ENCODE measurements around the gene TAF6L. TPM values are rescaled to one million over a fixed set of nuclear protein-coding genes. Genes with fewer than 3 reads are reported as not detected.

TAF6L gene, protein sequence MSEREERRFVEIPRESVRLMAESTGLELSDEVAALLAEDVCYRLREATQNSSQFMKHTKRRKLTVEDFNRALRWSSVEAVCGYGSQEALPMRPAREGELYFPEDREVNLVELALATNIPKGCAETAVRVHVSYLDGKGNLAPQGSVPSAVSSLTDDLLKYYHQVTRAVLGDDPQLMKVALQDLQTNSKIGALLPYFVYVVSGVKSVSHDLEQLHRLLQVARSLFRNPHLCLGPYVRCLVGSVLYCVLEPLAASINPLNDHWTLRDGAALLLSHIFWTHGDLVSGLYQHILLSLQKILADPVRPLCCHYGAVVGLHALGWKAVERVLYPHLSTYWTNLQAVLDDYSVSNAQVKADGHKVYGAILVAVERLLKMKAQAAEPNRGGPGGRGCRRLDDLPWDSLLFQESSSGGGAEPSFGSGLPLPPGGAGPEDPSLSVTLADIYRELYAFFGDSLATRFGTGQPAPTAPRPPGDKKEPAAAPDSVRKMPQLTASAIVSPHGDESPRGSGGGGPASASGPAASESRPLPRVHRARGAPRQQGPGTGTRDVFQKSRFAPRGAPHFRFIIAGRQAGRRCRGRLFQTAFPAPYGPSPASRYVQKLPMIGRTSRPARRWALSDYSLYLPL
- total RNA-seq = 13.3 and 21.1 TPM in 2 replicates

DNA sequence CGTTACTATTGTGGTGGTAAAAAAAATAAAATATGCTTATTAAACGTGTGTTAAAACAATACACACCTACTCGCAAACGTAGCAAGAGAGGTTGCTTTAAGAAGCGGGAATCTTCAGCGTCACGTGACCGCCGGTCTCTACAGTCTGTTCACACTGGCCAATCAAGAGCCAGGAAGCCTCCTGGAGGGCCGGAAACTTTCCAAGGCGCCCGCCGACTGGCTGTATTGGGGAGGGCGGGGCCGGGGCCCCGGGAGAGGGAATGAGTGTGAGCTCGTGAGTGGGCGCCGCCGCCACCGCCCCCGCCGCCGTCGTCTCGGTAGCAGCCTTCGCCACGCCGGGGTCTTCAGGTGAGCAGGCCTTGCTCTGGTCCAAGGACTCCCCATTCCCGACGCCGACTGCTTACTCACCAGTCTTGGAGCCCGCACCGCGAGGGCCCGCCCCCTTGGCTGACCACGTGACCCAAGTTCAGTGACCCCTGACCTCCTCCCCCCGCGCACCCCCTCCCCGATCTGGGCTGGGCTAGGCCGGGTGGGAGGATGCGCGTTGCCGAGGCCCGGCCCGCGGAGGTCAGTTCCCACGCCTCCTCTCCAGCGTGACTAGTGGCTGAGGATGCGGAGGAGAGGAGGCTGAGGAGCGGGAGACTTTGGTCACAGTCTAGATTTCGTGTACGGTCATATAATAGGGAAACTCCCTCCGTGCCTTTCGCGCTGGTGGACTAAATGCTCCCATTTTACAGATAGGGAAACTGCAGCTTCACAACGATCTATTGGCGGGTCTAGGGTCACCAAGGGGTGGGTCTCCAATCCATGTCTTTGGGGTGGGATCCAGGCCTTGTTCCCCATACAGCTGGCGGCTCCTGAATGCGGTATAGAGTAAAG is at the start of gene TAF6L:
TAF6L (plus strand) TSS at position 253 of the 878 bp plus-strand sequence. CDS start 4,388 bp downstream, outside the sequence.

DNA sequence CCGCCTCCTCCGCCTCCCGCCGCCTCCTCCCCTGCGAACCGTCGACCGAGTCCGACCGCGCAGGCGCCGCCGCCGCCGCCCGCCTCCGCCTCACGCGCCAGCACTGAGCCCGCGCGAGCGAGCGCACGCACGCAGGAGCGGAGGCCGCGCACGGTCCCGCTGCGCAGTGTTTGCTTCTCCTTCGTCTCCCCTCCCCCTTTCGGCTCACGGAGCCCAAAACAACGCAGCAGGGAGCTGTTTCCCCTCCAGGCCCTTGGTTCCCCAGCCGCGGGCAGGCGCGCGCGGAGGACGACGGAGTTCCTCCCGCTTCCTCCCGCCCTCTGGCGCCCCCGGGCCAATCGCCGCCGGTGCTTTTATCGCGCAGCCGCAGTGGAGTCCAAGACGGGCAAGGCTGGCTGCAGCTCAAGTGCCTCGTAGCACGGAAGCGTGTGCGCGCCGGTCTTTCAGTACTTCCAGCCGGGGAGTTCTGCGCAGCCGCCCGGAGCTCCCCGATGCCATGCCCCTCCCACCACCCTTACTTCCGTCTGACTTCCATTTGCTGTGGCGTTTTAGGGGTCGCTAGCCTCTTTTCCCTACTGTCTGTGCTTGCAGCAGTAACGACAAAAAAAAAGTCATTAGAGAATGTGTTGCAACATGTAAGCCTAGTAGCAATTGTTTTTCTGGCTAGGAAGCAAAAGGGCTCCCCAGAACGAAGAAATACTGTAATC is 43.9 kb upstream of the TAF6L start, which contains the start of gene HNRNPUL2:
HNRNPUL2 (minus strand) TSS at position 293 of the 707 bp plus-strand sequence. CDS start 301 bp downstream, outside the sequence.

GRCh38 chr11:62728171-62728988 is 42.8 kb upstream of the TAF6L start, which contains the start of gene TTC9C:
TTC9C (plus strand) TSS chr11:62728486; CDS start chr11:62728849, 363 bp downstream.

DNA sequence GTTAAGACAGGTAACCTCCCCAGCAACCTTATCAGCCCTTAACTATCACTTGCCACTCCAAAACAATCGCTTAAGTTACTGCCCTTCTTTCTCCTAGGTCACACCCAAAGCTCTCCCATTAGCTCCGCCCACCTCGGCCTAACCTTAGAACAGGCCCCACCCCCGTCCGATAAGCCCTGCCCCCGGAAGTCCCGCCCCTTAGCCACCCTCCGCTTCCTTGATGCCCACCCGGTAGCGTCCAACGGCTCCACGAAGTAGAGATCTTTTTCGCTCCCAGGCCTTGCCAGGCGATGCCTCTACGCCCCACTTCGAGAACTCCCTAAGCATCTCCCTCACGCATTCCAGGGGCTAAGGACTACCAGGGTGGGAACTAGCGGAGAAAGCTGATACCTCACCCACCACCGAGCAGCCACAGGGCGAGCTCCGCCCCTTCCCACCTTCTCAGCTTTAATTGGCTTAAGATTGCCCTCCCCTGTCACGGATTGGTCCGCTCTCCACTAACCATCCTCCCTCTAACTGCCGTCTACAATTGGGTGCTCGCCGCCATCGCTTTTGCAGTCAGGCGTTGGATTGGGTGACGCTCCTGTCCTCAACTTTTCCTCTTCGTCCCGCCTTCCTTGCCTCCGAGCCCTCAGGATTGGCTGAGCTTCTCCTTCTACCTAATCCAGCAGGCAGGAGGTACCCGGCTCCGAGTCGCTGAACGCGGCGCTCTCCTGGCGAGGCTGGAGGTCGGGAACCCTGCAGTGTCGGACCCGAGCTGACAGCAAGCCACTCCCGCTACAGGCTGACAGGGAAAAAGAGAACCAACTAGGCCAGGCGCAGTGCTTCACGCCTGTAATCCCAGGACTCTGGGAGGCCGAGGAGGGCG is 17.2 kb upstream of the TAF6L start, which contains the start of gene ZBTB3:
ZBTB3 (minus strand) TSS at position 425 of the 868 bp plus-strand sequence. CDS start 496 bp downstream, outside the sequence.

GRCh38 chr11:62787005-62787759 is 16.0 kb downstream of the TAF6L start, which contains the start of gene TMEM179B:
TMEM179B (plus strand) TSS chr11:62787402; CDS start chr11:62787432, 30 bp downstream.

GRCh38 chr11:62791501-62792201 is 20.5 kb downstream of the TAF6L start, which contains the start of gene TMEM223:
TMEM223 (minus strand) TSS chr11:62792006; CDS start chr11:62791994, 12 bp downstream.

GRCh38 chr11:62805076-62805892 is 34.1 kb downstream of the TAF6L start, which contains the start of gene NXF1:
NXF1 (minus strand) TSS chr11:62805440; CDS start chr11:62805356, 84 bp downstream.

DNA sequence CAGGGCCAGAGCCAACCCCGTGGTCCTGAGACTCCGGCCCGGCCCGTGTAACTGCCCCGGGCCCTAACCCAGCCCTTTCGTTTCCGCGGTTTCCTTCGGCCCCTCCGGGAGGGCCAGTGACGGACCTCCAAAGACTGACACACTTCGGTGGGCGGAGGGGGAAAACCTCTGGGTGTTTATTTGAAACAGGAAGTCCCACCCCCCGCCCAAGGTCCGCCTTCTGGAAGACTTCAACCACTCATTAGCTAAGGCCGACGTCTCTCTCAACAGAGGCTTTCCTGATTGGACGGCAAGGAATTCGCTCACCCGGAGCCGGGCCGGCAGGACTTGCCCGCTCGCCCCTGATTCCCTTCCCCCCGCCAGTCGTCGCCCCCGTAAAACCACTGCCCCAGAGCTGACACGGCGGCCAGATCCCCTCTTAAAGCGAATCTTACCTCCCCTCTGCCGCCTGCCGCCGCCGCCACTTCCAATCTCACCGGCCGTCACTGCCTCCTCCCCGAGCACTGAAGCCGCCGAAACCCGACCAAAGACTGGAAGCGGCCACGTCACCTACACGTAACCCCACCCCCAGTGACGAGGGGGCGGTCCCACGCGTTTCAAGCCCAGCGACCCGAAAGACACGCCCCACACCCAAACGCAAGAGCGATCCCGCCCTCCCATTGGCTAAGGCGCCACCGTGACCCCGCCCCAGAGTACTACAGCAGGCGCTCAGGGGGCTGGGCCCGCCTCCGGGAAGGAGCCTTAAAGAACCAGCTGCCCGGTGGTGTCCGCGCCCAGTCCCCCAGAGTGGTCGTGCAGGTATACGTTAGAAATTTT is 60.5 kb downstream of the TAF6L start, which contains the start of gene STX5:
STX5 (minus strand) TSS at position 532 of the 816 bp plus-strand sequence. CDS start 808 bp downstream, outside the sequence.

DNA sequence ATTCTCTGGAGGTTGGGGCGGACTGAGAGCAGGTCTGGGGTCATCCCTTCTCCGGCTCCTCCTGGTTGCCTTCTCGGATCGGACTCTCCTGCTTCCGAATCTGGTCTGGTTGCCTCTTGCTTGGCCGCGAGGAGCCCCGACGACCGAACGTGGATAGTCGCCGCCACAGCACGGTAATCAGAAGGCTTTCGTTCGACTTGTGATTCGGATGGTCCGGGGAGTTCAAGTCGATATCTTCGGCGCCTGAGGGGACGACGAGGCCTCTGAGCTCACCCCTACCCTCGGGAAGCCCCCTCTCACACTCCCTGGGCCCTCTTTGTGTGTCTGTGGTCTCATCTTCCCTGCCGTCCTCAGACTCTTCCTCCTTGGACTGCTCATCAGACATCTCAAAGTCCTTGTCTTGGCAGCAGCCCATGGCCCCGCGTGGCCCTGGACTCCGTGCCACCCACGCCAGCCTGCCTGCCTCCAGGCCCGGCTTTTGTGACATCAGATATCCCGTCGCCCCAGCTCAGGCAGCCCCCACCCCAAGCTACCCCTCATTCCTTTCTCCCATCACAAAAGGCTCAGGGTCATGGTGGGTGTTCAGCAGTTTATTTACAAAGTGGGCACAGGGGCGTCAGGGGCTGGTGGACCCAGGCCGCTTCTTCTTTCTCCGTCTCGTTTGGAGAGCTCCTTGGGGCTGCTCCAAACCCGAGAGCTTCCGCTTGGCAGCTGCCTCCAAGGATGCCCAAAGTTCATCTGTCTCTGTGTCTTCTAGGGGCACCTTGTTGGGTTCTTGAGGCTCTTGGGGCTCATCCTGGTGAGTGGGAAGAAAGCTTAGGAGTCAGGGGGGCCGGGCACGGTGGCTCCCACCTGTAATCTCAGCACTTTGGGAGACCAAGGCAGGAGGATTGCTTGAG is 61.4 kb downstream of the TAF6L start, which contains the start of gene TEX54:
TEX54 (minus strand) TSS at position 506 of the 899 bp plus-strand sequence.

Other genes starting within 250 kb of the TAF6L start
- gene AHNAK, start 224.6 kb upstream of the TAF6L start, total RNA-seq = 448 and 668 TPM in 2 replicates
- 1,841 and 2,603 TPM in 2 replicates for gene EEF1G, start 197.5 kb upstream of the TAF6L start, total RNA-seq
- gene TUT1, start 179.9 kb upstream of the TAF6L start, total RNA-seq = 7.0 and 9.0 TPM in 2 replicates
- gene MTA2, start 169.5 kb upstream of the TAF6L start, total RNA-seq = 141 and 164 TPM in 2 replicates
- 12.1 and 17.8 TPM in 2 replicates for gene EML3, start 158.6 kb upstream of the TAF6L start, total RNA-seq
- 1.4 and 3.0 TPM in 2 replicates for gene ROM1, start 158.1 kb upstream of the TAF6L start, total RNA-seq
- gene B3GAT3, start 149.4 kb upstream of the TAF6L start, total RNA-seq = 45.1 and 50.5 TPM in 2 replicates
- 132 and 144 TPM in 2 replicates for gene GANAB, start 124.8 kb upstream of the TAF6L start, total RNA-seq
- gene INTS5, start 118.1 kb upstream of the TAF6L start, total RNA-seq = 25.8 and 30.5 TPM in 2 replicates
- gene C11orf98, start 106.2 kb upstream of the TAF6L start, total RNA-seq = 23.9 and 32.8 TPM in 2 replicates
- 4.3 and 26.0 TPM in 2 replicates for gene CSKMT, start 106.1 kb upstream of the TAF6L start, total RNA-seq
- 11.6 and 20.2 TPM in 2 replicates for gene UQCC3, start 99.7 kb upstream of the TAF6L start, total RNA-seq
- gene LBHD1, start 99.1 kb upstream of the TAF6L start, total RNA-seq = 0.85 and 0.96 TPM in 2 replicates
- gene UBXN1, start 92.3 kb upstream of the TAF6L start, total RNA-seq = 172 and 236 TPM in 2 replicates
- under 0.01 and 0.21 TPM in 2 replicates for gene LRRN4CL, start 81.9 kb upstream of the TAF6L start, total RNA-seq
- 27.0 and 61.6 TPM in 2 replicates for gene BSCL2, start 64.0 kb upstream of the TAF6L start, total RNA-seq
- not detected in 2 replicates for gene GNG3, start 63.7 kb upstream of the TAF6L start, total RNA-seq
- 6.0 and 7.2 TPM in 2 replicates for gene HNRNPUL2, start 43.9 kb upstream of the TAF6L start, total RNA-seq
- gene TTC9C, start 42.9 kb upstream of the TAF6L start, total RNA-seq = 19.5 and 36.2 TPM in 2 replicates
- gene ZBTB3, start 17.2 kb upstream of the TAF6L start, total RNA-seq = 9.9 and 11.5 TPM in 2 replicates
- gene POLR2G, start 9.8 kb upstream of the TAF6L start, total RNA-seq = 71.8 and 86.8 TPM in 2 replicates
- gene TMEM179B, start 16.0 kb downstream of the TAF6L start, total RNA-seq = 39.3 and 46.3 TPM in 2 replicates
- 25.8 and 29.6 TPM in 2 replicates for gene TMEM223, start 20.6 kb downstream of the TAF6L start, total RNA-seq
- 8.5 and 11.8 TPM in 2 replicates for gene NXF1, start 34.0 kb downstream of the TAF6L start, total RNA-seq
- gene STX5, start 60.7 kb downstream of the TAF6L start, total RNA-seq = 24.9 and 27.2 TPM in 2 replicates
- not detected in 2 replicates for gene TEX54, start 61.4 kb downstream of the TAF6L start, total RNA-seq
- 85.3 and 91.8 TPM in 2 replicates for gene WDR74, start 68.2 kb downstream of the TAF6L start, total RNA-seq
- 423 and 762 TPM in 2 replicates for gene SLC3A2, start 109.5 kb downstream of the TAF6L start, total RNA-seq
- gene CHRM1, start 150.0 kb downstream of the TAF6L start, total RNA-seq = not detected in 2 replicates
- not detected in 2 replicates for gene SLC22A6, start 213.6 kb downstream of the TAF6L start, total RNA-seq
- not detected in 2 replicates for gene SLC22A8, start 244.4 kb downstream of the TAF6L start, total RNA-seq

Measured in tracheal epithelial cell (primary cell).